Activated naive CD8-positive, alpha-beta T cell treated with anti-CD3 and anti-CD28 coated beads, Interleukin-2, amount 10 ng/mL, durations not matched to agents 7 days and 5 days (primary cell): Measurements from ENCODE around the gene ANKRD31. TPM values are rescaled to one million over a fixed set of nuclear protein-coding genes. Genes with fewer than 3 reads are reported as not detected.
A peak's percentile ranks its signal among the peaks of the same experiment; 100 is the strongest.

ENCODE experiments used
- ATAC-seq: fragments of 150-1000 bp; cut with Tn5 transposase; one replicate; pipeline ENCODE4 v1.10.0; 2021; ENCODE audit warnings: low read depth, moderate library complexity
- POLR2A ChIA-PET: fragments of 350-600 bp; sonication (Branson Sonifier 250); formaldehyde crosslinking; loops from one replicate; lab custom pipeline; 2021; ENCODE audit warnings: antibody characterized with exemption; lab: Charles Lee
- DNase-seq: peaks from one replicate; pipeline ENCODE4 v3.0.0; 2021
- H3K27ac Mint-ChIP-seq: one replicate; pipeline ENCODE4 v1.8.0; 2022; ENCODE audit warnings: mild to moderate bottlenecking, mixed read lengths
- H3K27me3 Mint-ChIP-seq: one replicate; pipeline ENCODE4 v1.8.0; 2022; ENCODE audit warnings: mild to moderate bottlenecking, moderate library complexity, mixed read lengths
- H3K36me3 Mint-ChIP-seq: one replicate; pipeline ENCODE4 v1.8.0; 2021; ENCODE audit warnings: mild to moderate bottlenecking, mixed read lengths
- H3K4me1 Mint-ChIP-seq: one replicate; pipeline ENCODE4 v1.8.0; 2021; ENCODE audit warnings: mixed read lengths
- H3K4me3 Mint-ChIP-seq: one replicate; pipeline ENCODE4 v1.8.0; 2022; ENCODE audit warnings: mild to moderate bottlenecking, moderate library complexity, mixed read lengths
- H3K9me3 Mint-ChIP-seq: one replicate; pipeline ENCODE4 v1.8.0; 2021; ENCODE audit warnings: mixed read lengths
- total RNA-seq, 2 experiments: library from RNA; stranded (reverse); gene quantifications; one replicate each; pipeline ENCODE4 v1.2.3, GENCODE V29; 2021

The ANKRD31 gene
- total RNA-seq, 2 experiments from 2014 or later = 0.51 to 0.58 TPM

- Mint-ChIP-seq H3K4me3 (peak overlapping the region; percentile 55), H3K27ac (peak overlapping the region; percentile 84), H3K36me3 (peaks cover 5% of the 10 kb centered on the region), H3K9me3 (no peaks in the 10 kb centered on the region), H3K4me1 (peaks cover 43% of the 10 kb centered on the region), H3K27me3 (no peaks in the 10 kb centered on the region)
- POLR2A ChIA-PET = interaction anchor here (1.0 to 2.0 kb wide), 4 partner anchors 9 to 277 kb away, joined by 3 to 11 read pairs (median 4); partner anchors contain the start of genes ANKRD31 and HMGCR
- ATAC-seq = peak; percentile 87
- DNase-seq = no peak
Measured at GRCh38 chr5:75059912-75060545, 176.6 kb downstream of the ANKRD31 start.

- peak overlapping the region; percentile 40 for H3K4me3 Mint-ChIP-seq
- ATAC-seq = no peak
- POLR2A ChIA-PET = interaction anchor here (2.0 kb wide), 1 partner anchor 178 kb away, joined by 11 read pairs; the partner anchor contains the start of gene ANKRD31
Measured at GRCh38 chr5:75058986-75059535, 177.6 kb downstream of the ANKRD31 start.

GRCh38 chr5:75057561-75057960 lies 179.1 kb downstream of the ANKRD31 start:
- DNase-seq (no peak), ATAC-seq (no peak)
- Mint-ChIP-seq H3K27me3 (no peaks in the 10 kb centered on the region), H3K27ac (peak overlapping the region; percentile 4), H3K36me3 (peaks cover 4% of the 10 kb centered on the region), H3K9me3 (no peaks in the 10 kb centered on the region), H3K4me1 (peaks cover 50% of the 10 kb centered on the region), H3K4me3 (peak overlapping the region; percentile 43)
- POLR2A ChIA-PET = interaction anchor here (0.9 to 1.2 kb wide), 2 partner anchors 11 to 180 kb away, joined by 3 read pairs; no protein-coding TSS in a partner anchor

More at GRCh38 chr5:75058986-75059535, 177.6 kb downstream of the ANKRD31 start:
- Mint-ChIP-seq H3K36me3 (peaks cover 5% of the 10 kb centered on the region), H3K27me3 (no peaks in the 10 kb centered on the region), H3K27ac (peak overlapping the region; percentile 84), H3K4me1 (peaks cover 51% of the 10 kb centered on the region), H3K9me3 (no peaks in the 10 kb centered on the region)
- DNase-seq = no peak

- DNase-seq (no peak), ATAC-seq (no peak)
- H3K4me1 Mint-ChIP-seq = peaks cover 61% of the 10 kb centered on the region
- no peak overlapping the region for H3K27ac Mint-ChIP-seq
- H3K4me3 Mint-ChIP-seq = no peak overlapping the region
- H3K9me3 Mint-ChIP-seq = no peaks in the 10 kb centered on the region
- no peaks in the 10 kb centered on the region for H3K36me3 Mint-ChIP-seq
- POLR2A ChIA-PET = interaction anchor here (2.1 kb wide), 1 partner anchor 281 kb away, joined by 6 read pairs; the partner anchor contains the start of gene HMGCR
- no peaks in the 10 kb centered on the region for H3K27me3 Mint-ChIP-seq
Measured at GRCh38 chr5:75055727-75056144, 180.9 kb downstream of the ANKRD31 start.

GRCh38 chr5:75054134-75054930 lies 182.3 kb downstream of the ANKRD31 start:
- no peak for DNase-seq
- Mint-ChIP-seq H3K27me3 (no peaks in the 10 kb centered on the region), H3K9me3 (no peaks in the 10 kb centered on the region), H3K27ac (peak overlapping the region; percentile 86), H3K4me1 (peaks cover 60% of the 10 kb centered on the region), H3K36me3 (no peaks in the 10 kb centered on the region), H3K4me3 (peak overlapping the region; percentile 88)
- no peak for ATAC-seq
- POLR2A ChIA-PET = interaction anchor here (0.8 to 3.4 kb wide), 6 partner anchors 10 to 283 kb away, joined by 3 to 31 read pairs (median 4); partner anchors contain the start of genes ANKRD31 and HMGCR

- Mint-ChIP-seq H3K9me3 (no peaks in the 10 kb centered on the region), H3K36me3 (no peaks in the 10 kb centered on the region), H3K4me3 (peak overlapping the region; percentile 88), H3K27ac (peak overlapping the region; percentile 86), H3K4me1 (peaks cover 61% of the 10 kb centered on the region), H3K27me3 (no peaks in the 10 kb centered on the region)
- POLR2A ChIA-PET = interaction anchor here (0.8 to 3.4 kb wide), 7 partner anchors 10 to 283 kb away, joined by 3 to 31 read pairs (median 5); partner anchors contain the start of genes ANKRD31 and HMGCR
- DNase-seq = peak; percentile 75
- ATAC-seq = peak; percentile 42
Measured at GRCh38 chr5:75053304-75054133, 183.2 kb downstream of the ANKRD31 start.

- peak; percentile 77 for DNase-seq
- H3K27ac Mint-ChIP-seq = no peak overlapping the region
- peaks cover 64% of the 10 kb centered on the region for H3K4me1 Mint-ChIP-seq
- H3K36me3 Mint-ChIP-seq = no peaks in the 10 kb centered on the region
- no peaks in the 10 kb centered on the region for H3K9me3 Mint-ChIP-seq
- ATAC-seq = peak; percentile 32
- H3K4me3 Mint-ChIP-seq = peak overlapping the region; percentile 75
- no peaks in the 10 kb centered on the region for H3K27me3 Mint-ChIP-seq
- POLR2A ChIA-PET = interaction anchor here (1.1 to 3.4 kb wide), 6 partner anchors 17 to 284 kb away, joined by 3 to 31 read pairs (median 6); partner anchors contain the start of genes ANKRD31 and HMGCR
Measured at GRCh38 chr5:75053054-75053303, 183.7 kb downstream of the ANKRD31 start.

GRCh38 chr5:75052192-75053053 lies 184.3 kb downstream of the ANKRD31 start, which contains the start of gene GCNT4:
Gene GCNT4 (minus strand): TSS chr5:75052558. CDS start chr5:75030037, 22,521 bp downstream.
- POLR2A ChIA-PET = interaction anchor here (0.7 to 3.4 kb wide), 7 partner anchors 17 to 637 kb away, joined by 3 to 31 read pairs (median 4); partner anchors contain the start of genes ANKRD31 and HMGCR
- peak; percentile 34 for ATAC-seq
- Mint-ChIP-seq H3K27ac (peak within 1 kb of the TSS; percentile 93), H3K4me3 (peak within 1 kb of the TSS; percentile 94), H3K27me3 (no peaks in the 10 kb centered on the region), H3K9me3 (no peaks in the 10 kb centered on the region), H3K4me1 (peaks cover 64% of the 10 kb centered on the region), H3K36me3 (no peaks in the 10 kb centered on the region)
- DNase-seq = peak; percentile 76

- Mint-ChIP-seq H3K36me3 (peaks cover 5% of the 10 kb centered on the region), H3K27me3 (no peaks in the 10 kb centered on the region), H3K4me3 (peak overlapping the region; percentile 94), H3K4me1 (peaks cover 60% of the 10 kb centered on the region), H3K9me3 (no peaks in the 10 kb centered on the region), H3K27ac (peak overlapping the region; percentile 93)
- ATAC-seq (peak; percentile 23), DNase-seq (peak; percentile 46)
- POLR2A ChIA-PET = interaction anchor here (0.6 to 3.7 kb wide), 3 partner anchors 9 to 185 kb away, joined by 3 to 21 read pairs (median 13); partner anchors contain the start of gene ANKRD31
Measured at GRCh38 chr5:75051217-75051751, 185.4 kb downstream of the ANKRD31 start.

GRCh38 chr5:75050415-75050814 lies 186.3 kb downstream of the ANKRD31 start:
- Mint-ChIP-seq H3K27ac (peak overlapping the region; percentile 15), H3K9me3 (peaks cover 1% of the 10 kb centered on the region), H3K4me1 (peaks cover 64% of the 10 kb centered on the region), H3K4me3 (peak overlapping the region; percentile 94), H3K36me3 (peaks cover 12% of the 10 kb centered on the region), H3K27me3 (no peaks in the 10 kb centered on the region)
- DNase-seq (no peak), ATAC-seq (no peak)
- POLR2A ChIA-PET = interaction anchor here (1.3 to 3.7 kb wide), 2 partner anchors 16 to 186 kb away, joined by 7 to 21 read pairs; partner anchors contain the start of gene ANKRD31
